GM10266 (cell line): ENCODE results near the gene GNS.
"Not testable (repeated sequence)": the region's sequence is repeated elsewhere in the genome, so short reads cannot be mapped to it uniquely, and the experiment has no call there.

Experiments
- DNase-seq: peaks from one replicate; pipeline ENCODE4 v3.0.0; 2012; ENCODE audit errors: extremely low spot score
- CTCF ChIP-seq: IDR thresholded peaks from 2 replicates; pipeline ENCODE4 v1.5.1; 2012; ENCODE audit warnings: mild to moderate bottlenecking, low read depth; ENCODE audit not compliant: control insufficient read depth, insufficient read depth; ENCODE audit errors: missing control alignments

The GNS gene

GRCh38 chr12:64691227-64691794 is 67.9 kb downstream of the GNS start:
- no peak for DNase-seq
- TF ChIP-seq CTCF = no peak

DNA sequence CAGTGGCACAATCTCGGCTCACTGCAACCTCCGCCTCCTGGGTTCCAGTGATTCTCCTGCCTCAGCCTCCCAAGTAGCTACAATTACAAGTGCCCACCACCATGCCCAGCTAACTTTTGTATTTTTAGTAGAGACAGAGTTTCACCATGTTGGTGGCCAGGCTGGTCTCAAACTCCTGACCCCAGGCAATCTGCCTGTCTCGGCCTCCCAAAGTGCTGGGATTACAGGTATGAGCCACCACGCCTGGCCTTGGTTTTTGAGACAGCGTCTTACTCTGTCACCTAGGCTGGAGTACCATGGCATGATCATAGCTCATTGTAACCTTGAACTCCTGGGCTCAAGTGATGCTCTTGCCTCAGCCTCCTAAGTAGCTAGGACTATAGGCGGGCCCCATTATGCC is 69.0 kb downstream of the GNS start:
- DNase-seq = not testable (repeated sequence)

- DNase-seq = no peak
These were observed 70.5 kb downstream of the GNS start for GRCh38 chr12:64688715-64689114.

GRCh38 chr12:64688219-64688618 is 71.0 kb downstream of the GNS start:
- no peak for TF ChIP-seq CTCF

More at GRCh38 chr12:64688715-64689114, 70.5 kb downstream of the GNS start:
- TF ChIP-seq CTCF = no peak

GRCh38 chr12:64687816-64688215 is 71.4 kb downstream of the GNS start:
- no peak for DNase-seq
- TF ChIP-seq CTCF = no peak

More at GRCh38 chr12:64688219-64688618, 71.0 kb downstream of the GNS start:
- no peak for DNase-seq

GRCh38 chr12:64685605-64686004 is 73.6 kb downstream of the GNS start:
- DNase-seq = no peak
- no peak for TF ChIP-seq CTCF

DNA sequence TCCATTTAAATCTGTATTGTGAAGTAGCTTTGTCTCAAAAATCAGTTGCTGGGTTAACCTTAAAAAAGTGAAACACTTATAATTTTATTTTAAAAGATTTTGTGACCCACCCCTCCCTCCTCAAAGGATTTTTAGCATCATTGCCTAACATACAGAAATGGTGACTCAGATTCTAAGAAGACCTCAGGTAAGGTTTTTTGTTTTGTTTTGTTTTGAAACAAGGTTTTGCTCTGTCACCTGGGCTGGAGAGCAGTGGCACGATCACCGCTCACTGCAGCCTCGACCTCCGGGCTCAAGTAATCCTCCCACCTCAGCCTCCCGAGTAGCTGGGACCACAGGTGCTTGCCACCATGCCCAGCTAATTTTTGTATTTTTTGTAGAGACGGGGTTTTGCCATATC is 74.2 kb downstream of the GNS start:
- DNase-seq = no peak
- TF ChIP-seq CTCF = no peak
